ENCODE measurements around the gene NOXO1.

DNA sequence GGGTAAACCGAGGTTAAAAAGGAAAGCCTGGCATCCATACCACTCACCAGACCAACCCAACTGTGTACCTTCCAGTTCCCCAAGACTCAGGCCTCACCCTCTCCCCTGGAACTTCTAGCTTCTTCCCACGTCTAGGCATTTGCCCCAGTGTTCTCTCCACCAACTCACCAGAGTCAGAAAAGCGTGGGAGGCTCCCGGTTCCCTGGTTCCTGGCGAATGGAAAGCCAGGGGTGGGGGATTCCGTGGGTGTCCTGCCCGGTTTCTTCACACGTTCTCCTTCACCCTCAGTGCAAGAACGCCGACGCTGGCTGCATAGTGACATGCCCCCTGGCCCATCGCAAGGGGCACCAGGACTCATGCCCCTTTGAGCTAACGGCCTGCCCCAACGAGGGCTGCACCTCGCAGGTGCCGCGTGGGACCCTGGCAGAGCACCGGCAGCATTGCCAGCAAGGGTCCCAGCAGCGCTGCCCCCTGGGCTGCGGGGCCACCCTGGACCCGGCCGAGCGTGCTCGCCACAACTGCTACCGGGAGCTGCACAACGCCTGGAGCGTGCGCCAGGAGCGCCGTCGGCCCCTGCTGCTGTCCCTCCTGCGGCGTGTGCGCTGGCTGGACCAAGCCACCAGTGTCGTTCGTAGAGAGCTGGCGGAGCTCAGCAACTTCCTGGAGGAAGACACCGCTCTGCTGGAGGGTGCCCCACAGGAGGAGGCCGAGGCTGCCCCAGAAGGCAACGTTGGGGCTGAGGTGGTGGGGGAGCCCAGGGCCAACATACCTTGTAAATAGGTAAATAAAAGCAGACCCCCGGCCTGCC is 12.9 kb downstream of the NOXO1 start:
- TF ChIP-seq POLR2A (IDR thresholded peaks at IDR 0.05; ENCODE audit: low read length) (no peak), GATA1 (IDR thresholded peaks at IDR 0.05; ENCODE audit: low read depth, low read length) (no peak)
